Measurements from ENCODE around the gene DKKL1. TPM values are rescaled to one million over a fixed set of nuclear protein-coding genes. Genes with fewer than 3 reads are reported as not detected.

The DKKL1 gene
- total and polyA plus RNA-seq, 2 experiments from 2014 or later: 0.76 to 2.9 TPM

DNA sequence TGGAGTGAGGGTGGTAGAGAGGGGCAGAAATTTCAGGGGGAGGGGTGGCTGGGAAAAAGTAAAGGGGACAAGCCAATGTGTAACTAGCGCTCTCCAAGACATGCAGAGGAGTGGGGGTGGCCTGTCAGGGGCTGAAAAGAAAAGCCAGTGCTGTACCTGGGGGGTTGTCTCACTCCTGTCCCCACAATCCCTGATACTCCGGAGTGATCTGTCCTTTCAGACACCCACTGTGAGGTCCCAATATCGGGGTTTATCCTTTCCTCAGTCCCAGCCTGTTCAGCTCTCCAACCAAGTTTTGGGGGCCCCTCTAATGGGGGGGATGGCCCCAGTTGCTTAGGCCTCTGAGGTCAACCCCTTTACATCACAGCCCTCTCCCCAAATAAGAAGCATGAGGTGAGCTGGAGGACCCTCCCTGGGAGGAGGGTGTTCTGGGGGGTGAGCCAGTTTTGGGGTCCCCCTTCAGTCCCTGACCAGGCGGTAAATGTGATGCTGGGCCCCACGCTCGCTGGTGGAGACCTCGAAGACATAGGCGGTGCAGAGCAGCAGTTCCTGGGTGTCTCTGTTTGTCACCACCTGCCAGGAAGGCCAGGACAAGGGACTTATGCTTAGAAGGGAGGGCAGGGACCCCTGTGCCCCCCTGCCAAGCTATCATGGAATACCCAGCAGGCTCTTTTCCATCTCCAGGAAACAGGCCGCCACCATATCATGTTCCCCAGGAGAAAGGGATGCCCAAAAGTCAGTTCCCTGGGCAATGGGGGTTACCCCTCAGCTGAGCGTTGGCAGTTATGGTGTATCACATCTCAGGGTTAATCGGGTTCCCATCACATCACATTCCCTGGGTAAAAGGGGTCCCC is 22.6 kb upstream of the DKKL1 start:
- H3K4me2 ChIP-seq: no peak overlapping the region
- Mint-ChIP-seq H3K27ac (no peak overlapping the region), H3K9me3 (no peaks in the 10 kb centered on the region; the same call in 1 of the 3 replicates), H3K27me3 (ENCODE audit: insufficient read depth, low read depth, poor library complexity) (peaks cover 31% of the 10 kb centered on the region), H3K4me1 (peaks cover 18% of the 10 kb centered on the region), H3K36me3 (ENCODE audit: low read depth) (peaks cover 64% of the 10 kb centered on the region), H3K4me3 (no peak overlapping the region)
- 0 out of 2 replicates have a peak overlapping the region, but pooled peaks have one; percentile 79 for H3K27ac ChIP-seq (ENCODE audit: low read depth)
- TF ChIP-seq, protein P1, sequence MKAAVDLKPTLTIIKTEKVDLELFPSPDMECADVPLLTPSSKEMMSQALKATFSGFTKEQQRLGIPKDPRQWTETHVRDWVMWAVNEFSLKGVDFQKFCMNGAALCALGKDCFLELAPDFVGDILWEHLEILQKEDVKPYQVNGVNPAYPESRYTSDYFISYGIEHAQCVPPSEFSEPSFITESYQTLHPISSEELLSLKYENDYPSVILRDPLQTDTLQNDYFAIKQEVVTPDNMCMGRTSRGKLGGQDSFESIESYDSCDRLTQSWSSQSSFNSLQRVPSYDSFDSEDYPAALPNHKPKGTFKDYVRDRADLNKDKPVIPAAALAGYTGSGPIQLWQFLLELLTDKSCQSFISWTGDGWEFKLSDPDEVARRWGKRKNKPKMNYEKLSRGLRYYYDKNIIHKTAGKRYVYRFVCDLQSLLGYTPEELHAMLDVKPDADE (IDR thresholded peaks at IDR 0.05): no peak
- TF ChIP-seq, protein P2, sequence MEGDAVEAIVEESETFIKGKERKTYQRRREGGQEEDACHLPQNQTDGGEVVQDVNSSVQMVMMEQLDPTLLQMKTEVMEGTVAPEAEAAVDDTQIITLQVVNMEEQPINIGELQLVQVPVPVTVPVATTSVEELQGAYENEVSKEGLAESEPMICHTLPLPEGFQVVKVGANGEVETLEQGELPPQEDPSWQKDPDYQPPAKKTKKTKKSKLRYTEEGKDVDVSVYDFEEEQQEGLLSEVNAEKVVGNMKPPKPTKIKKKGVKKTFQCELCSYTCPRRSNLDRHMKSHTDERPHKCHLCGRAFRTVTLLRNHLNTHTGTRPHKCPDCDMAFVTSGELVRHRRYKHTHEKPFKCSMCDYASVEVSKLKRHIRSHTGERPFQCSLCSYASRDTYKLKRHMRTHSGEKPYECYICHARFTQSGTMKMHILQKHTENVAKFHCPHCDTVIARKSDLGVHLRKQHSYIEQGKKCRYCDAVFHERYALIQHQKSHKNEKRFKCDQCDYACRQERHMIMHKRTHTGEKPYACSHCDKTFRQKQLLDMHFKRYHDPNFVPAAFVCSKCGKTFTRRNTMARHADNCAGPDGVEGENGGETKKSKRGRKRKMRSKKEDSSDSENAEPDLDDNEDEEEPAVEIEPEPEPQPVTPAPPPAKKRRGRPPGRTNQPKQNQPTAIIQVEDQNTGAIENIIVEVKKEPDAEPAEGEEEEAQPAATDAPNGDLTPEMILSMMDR (conservative IDR thresholded peaks at IDR 0.05; ENCODE audit: low read depth in 2 of 2): no peak
- TF ChIP-seq EZH2 (IDR thresholded peaks at IDR 0.05; ENCODE audit: low read depth, unreplicated experiment) (no peak), JUNB (IDR thresholded peaks at IDR 0.05; ENCODE audit: unreplicated experiment) (no peak), ZNF114 (CRISPR knock-in tag; IDR thresholded peaks at IDR 0.05) (no peak), ZNF331 (CRISPR knock-in tag; IDR thresholded peaks at IDR 0.05; ENCODE audit: low read depth) (no peak), POLR2AphosphoS5 (IDR thresholded peaks at IDR 0.05; ENCODE audit: low read depth) (no peak), CREB1 (CRISPR knock-in tag; IDR thresholded peaks at IDR 0.05; ENCODE audit: low read depth) (no peak), NANOG (IDR thresholded peaks at IDR 0.05; ENCODE audit: borderline replicate concordance) (no peak), STAT1 (IDR thresholded peaks at IDR 0.05; ENCODE audit: unreplicated experiment) (no peak), EZH2phosphoT487 (IDR thresholded peaks at IDR 0.05; ENCODE audit: unreplicated experiment) (no peak)
- TF ChIP-seq, protein P3, sequence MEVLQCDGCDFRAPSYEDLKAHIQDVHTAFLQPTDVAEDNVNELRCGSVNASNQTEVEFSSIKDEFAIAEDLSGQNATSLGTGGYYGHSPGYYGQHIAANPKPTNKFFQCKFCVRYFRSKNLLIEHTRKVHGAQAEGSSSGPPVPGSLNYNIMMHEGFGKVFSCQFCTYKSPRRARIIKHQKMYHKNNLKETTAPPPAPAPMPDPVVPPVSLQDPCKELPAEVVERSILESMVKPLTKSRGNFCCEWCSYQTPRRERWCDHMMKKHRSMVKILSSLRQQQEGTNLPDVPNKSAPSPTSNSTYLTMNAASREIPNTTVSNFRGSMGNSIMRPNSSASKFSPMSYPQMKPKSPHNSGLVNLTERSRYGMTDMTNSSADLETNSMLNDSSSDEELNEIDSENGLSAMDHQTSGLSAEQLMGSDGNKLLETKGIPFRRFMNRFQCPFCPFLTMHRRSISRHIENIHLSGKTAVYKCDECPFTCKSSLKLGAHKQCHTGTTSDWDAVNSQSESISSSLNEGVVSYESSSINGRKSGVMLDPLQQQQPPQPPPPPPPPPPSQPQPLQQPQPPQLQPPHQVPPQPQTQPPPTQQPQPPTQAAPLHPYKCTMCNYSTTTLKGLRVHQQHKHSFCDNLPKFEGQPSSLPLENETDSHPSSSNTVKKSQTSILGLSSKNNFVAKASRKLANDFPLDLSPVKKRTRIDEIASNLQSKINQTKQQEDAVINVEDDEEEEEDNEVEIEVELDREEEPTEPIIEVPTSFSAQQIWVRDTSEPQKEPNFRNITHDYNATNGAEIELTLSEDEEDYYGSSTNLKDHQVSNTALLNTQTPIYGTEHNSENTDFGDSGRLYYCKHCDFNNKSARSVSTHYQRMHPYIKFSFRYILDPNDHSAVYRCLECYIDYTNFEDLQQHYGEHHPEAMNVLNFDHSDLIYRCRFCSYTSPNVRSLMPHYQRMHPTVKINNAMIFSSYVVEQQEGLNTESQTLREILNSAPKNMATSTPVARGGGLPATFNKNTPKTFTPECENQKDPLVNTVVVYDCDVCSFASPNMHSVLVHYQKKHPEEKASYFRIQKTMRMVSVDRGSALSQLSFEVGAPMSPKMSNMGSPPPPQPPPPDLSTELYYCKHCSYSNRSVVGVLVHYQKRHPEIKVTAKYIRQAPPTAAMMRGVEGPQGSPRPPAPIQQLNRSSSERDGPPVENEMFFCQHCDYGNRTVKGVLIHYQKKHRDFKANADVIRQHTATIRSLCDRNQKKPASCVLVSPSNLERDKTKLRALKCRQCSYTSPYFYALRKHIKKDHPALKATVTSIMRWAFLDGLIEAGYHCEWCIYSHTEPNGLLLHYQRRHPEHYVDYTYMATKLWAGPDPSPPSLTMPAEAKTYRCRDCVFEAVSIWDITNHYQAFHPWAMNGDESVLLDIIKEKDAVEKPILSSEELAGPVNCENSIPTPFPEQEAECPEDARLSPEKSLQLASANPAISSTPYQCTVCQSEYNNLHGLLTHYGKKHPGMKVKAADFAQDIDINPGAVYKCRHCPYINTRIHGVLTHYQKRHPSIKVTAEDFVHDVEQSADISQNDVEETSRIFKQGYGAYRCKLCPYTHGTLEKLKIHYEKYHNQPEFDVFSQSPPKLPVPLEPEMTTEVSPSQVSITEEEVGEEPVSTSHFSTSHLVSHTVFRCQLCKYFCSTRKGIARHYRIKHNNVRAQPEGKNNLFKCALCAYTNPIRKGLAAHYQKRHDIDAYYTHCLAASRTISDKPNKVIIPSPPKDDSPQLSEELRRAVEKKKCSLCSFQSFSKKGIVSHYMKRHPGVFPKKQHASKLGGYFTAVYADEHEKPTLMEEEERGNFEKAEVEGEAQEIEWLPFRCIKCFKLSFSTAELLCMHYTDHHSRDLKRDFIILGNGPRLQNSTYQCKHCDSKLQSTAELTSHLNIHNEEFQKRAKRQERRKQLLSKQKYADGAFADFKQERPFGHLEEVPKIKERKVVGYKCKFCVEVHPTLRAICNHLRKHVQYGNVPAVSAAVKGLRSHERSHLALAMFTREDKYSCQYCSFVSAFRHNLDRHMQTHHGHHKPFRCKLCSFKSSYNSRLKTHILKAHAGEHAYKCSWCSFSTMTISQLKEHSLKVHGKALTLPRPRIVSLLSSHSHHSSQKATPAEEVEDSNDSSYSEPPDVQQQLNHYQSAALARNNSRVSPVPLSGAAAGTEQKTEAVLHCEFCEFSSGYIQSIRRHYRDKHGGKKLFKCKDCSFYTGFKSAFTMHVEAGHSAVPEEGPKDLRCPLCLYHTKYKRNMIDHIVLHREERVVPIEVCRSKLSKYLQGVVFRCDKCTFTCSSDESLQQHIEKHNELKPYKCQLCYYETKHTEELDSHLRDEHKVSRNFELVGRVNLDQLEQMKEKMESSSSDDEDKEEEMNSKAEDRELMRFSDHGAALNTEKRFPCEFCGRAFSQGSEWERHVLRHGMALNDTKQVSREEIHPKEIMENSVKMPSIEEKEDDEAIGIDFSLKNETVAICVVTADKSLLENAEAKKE (CRISPR knock-in tag; IDR thresholded peaks at IDR 0.05): no peak
- TF ChIP-seq, protein P4, sequence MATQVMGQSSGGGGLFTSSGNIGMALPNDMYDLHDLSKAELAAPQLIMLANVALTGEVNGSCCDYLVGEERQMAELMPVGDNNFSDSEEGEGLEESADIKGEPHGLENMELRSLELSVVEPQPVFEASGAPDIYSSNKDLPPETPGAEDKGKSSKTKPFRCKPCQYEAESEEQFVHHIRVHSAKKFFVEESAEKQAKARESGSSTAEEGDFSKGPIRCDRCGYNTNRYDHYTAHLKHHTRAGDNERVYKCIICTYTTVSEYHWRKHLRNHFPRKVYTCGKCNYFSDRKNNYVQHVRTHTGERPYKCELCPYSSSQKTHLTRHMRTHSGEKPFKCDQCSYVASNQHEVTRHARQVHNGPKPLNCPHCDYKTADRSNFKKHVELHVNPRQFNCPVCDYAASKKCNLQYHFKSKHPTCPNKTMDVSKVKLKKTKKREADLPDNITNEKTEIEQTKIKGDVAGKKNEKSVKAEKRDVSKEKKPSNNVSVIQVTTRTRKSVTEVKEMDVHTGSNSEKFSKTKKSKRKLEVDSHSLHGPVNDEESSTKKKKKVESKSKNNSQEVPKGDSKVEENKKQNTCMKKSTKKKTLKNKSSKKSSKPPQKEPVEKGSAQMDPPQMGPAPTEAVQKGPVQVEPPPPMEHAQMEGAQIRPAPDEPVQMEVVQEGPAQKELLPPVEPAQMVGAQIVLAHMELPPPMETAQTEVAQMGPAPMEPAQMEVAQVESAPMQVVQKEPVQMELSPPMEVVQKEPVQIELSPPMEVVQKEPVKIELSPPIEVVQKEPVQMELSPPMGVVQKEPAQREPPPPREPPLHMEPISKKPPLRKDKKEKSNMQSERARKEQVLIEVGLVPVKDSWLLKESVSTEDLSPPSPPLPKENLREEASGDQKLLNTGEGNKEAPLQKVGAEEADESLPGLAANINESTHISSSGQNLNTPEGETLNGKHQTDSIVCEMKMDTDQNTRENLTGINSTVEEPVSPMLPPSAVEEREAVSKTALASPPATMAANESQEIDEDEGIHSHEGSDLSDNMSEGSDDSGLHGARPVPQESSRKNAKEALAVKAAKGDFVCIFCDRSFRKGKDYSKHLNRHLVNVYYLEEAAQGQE (IDR thresholded peaks at IDR 0.05; ENCODE audit: unreplicated experiment): no peak
- H3K4me1 ChIP-seq (ENCODE audit: insufficient read depth): peaks cover 15% of the 10 kb centered on the region
- peaks cover 19% of the 10 kb centered on the region; the same call in 1 of the 2 replicates for H3F3A ChIP-seq (replicated peaks; ENCODE audit: low read depth)
- H3K36me3 ChIP-seq (ENCODE audit: insufficient read depth): peaks cover 38% of the 10 kb centered on the region
- H3K27me3 ChIP-seq (ENCODE audit: insufficient read depth): peaks cover 19% of the 10 kb centered on the region
- H3K9me2 ChIP-seq (ENCODE audit: insufficient read depth): no peaks in the 10 kb centered on the region
- ATAC-seq: no peak
- no peak overlapping the region for H2AFZ ChIP-seq
- DNase-seq (ENCODE audit: low spot score): no peak
- no peak overlapping the region for H3K4me3 ChIP-seq
- no peaks in the 10 kb centered on the region for H3K79me2 ChIP-seq (replicated peaks; ENCODE audit: insufficient read depth)
- H4K20me1 ChIP-seq (replicated peaks; ENCODE audit: insufficient read depth): peaks cover 14% of the 10 kb centered on the region; the same call in 1 of the 2 replicates

Measured in GM23338 (cell line).